ENCODE results near the gene ABCA2. TPM values are rescaled to one million over a fixed set of nuclear protein-coding genes. Genes with fewer than 3 reads are reported as not detected.
A peak's percentile ranks its signal among the peaks of the same experiment; 100 is the strongest.
"Not testable (repeated sequence)": the region's sequence is repeated elsewhere in the genome, so short reads cannot be mapped to it uniquely, and the experiment has no call there.

ABCA2 gene
- total RNA-seq, 1 experiment from 2014 or later, result 8.5 TPM

DNA sequence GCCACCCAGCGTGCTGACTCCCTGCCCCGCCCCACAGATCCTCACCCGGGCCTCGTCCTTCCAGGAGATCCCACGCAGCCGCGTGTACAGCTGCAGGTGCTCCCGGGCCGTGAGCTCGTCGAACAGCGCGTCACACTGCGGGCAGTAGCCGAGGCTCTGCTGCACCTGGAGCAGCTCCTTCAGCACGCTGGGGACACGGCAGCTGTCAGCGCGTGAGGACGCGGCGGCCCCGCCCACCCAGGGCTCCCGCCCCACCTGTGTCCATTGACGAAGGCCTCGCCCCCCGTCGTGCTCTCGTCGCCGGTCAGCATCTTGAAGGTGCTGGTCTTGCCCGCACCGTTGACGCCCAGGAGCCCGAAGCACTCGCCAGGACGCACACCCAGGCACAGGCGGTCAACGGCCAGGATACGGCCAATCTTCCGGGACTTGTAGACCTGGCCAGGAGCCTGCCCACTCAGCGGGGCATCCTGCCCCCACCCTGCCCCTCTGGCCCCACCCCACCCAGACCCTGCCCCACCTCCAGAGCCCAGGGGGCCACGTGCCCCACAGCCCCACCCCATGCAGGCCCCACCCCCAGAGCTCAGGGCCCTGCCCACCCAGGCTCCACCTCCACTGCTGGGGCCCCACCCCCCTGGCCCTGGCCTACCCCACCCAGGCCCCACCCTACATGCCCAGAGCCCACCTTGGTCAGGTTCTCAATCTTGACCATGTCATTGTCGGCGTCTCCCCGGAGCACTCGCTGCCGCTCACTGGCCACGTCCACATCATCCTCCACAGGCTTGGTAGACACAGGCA is 17.9 kb downstream of the ABCA2 start:
- DNase-seq (ENCODE audit: low spot score), result no peak
- in situ Hi-C loops (cut with HindIII; ENCODE audit: low sequenced_read_pairs), result no loop called here

GRCh38 chr9:137009217-137009616 is 18.8 kb downstream of the ABCA2 start:
- no peak for DNase-seq (ENCODE audit: low spot score)
- in situ Hi-C loops (cut with HindIII; ENCODE audit: low sequenced_read_pairs), result no loop called here

DNA sequence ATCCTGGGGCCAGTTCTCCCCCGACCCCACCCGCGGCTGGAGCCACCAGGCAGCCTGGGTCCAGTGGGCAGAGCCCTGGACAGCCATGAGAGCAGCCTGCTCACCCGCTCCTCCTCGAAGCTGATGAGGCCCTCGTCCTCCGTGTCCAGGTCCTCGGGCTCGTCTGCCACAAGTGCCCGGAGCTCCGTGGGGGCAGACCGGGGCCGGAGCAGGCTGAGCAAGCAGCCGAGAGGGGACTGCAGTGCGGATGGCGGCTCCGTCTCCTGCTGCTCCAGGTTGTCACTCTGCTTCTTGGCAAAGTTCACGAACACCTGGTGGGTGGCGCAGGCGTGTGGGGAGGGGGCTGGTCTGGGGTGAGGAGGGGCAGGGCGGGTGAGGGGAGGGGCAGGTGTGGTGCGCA is 19.7 kb downstream of the ABCA2 start:
- DNase-seq (ENCODE audit: low spot score), result no peak
- in situ Hi-C loops (cut with HindIII; ENCODE audit: low sequenced_read_pairs), result no loop called here

DNA sequence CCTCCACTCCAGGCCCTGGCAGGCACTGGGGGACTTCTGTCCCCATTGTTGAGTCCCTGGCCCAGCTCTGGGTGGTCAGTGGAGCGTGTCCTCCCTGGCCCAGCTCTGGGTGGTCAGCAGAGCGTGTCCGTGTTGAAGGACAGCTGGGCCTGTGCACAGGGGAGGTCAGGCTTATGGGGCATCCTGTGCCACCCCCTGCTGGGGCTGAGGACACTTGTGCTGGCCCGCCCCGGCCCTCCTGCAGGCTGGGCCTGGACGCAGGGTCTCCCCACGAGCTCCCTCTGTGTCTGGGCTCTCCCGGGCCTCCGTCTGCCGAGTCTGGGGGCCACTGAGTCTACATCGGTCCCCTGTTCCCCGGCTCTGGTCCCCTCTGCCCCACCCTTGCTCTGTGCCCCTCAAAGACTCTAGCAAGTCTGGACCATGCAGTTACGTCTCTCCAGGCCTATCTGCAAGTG is 20.2 kb downstream of the ABCA2 start:
- in situ Hi-C loops (cut with HindIII; ENCODE audit: low sequenced_read_pairs), result no loop called here
- DNase-seq (ENCODE audit: low spot score), result no peak

DNA sequence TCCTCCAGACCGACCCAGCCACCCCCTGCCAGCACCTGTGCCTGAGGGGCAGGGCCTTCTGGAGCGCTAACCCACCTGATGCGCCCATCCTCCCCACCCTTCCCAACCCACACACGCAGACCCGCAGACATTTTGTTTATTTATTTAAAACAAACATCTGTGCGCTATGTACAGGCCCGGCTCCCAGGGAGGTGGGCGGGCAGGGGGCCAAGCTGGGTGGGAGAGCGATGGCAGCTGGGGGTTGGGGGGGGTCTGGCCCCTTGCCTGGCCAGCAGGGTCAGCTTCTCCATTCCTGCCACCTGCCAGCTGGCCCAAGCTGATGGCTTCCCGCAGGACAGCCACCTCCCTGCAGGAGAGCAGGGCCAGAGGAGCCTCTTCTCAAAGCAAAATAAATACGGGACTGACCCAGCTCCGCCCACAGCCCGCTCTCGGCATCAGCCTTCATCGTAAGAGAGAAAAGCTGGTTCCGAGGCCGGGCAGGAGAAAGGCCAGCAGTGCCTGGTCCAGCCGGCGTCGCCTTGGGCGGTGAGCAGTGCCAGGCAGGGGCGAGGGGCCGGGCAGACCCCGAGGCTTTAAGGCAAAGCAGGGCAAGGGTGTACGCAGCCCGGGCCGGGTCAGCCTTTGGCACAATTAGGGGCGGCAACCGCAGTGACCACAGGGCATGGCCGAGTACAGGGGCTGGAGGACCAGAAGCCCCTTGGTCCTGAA is 20.8 kb downstream of the ABCA2 start:
- DNase-seq (ENCODE audit: low spot score), result no peak

GRCh38 chr9:137006116-137007003 is 21.7 kb downstream of the ABCA2 start:
- no peak for DNase-seq (ENCODE audit: low spot score)
- in situ Hi-C loops (cut with HindIII; ENCODE audit: low sequenced_read_pairs), result no loop called here

More for the DNA sequence above, 20.8 kb downstream of the ABCA2 start:
- in situ Hi-C loops (cut with HindIII; ENCODE audit: low sequenced_read_pairs), result no loop called here

DNA sequence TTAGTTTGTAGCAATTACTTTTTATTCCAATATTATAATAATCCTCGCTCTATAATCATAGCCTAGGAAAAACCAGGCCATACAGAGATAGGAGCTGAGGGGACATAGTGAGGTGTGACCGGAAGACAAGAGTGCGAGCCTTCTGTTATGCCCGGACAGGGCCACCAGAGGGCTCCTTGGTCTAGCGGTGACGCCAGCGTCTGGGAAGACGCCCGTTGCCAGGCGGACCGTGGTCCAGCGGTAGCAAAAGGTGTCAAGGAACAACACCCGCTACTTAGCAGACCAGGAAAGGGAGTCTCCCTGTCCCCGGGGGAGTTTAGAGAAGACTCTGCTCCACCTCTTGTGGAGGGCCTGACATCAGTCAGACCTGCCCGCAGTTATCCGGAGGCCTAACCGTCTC is 23.8 kb downstream of the ABCA2 start:
- in situ Hi-C loops (cut with HindIII; ENCODE audit: low sequenced_read_pairs); DNase-seq (ENCODE audit: low spot score): not testable (repeated sequence)

DNA sequence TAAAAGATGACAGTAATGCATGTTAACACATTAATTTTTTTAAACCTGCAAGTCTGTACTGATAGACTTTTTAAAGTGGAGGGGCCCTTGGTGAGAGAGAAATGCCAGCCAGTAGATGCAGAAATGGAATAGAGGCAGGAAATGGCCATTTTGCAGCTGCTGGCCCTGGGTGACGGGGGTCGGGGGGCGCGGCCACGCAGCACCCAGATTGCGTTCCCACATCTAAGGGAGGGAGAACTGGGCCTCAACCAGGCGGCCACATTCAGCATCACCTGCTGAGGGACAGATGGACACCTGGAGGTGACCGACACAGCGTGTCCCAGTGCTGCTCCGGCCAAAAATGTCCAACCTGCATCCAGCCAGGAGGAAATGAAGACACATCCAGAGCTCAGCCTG is 25.4 kb downstream of the ABCA2 start:
- in situ Hi-C loops (cut with HindIII; ENCODE audit: low sequenced_read_pairs), result no loop called here

DNA sequence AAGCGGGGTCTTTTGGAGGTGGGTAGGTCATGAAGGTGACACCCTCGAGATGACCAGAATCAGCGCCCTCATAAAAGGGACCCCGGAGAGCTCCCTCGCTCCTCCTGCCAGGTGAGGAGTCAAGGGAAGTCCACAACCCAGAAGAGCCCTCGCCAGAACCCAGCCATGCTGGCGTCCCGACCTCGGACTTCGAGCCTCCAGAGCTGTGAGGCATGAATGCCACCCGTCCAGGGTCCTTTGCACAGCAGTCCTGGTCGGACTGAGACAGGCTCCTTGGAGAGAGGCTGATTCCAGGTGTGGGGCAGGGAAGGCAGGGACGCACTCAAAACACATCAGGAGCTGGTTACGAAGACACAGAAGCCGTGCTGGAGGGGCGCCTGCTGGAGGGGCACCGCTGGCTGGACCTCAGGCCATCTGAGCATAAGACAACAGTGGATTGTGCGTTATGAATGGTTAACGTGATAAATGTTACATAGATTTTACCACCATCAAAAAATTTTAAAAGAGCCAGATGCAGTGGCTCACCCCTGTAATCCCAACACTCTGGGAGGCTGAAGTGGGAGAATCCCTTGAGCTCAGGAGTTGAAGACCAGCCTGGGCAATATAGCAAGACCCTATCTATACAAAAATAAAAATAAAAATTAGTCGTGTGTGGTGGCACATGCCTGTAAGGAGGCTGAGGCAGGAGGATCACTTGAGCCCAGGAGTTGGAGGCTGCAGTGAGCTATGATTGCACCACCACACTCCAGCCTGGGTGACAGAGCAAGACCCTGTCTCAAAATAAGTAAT is 26.0 kb downstream of the ABCA2 start:
- in situ Hi-C loops (cut with HindIII; ENCODE audit: low sequenced_read_pairs), result no loop called here
- no peak for DNase-seq (ENCODE audit: low spot score)

More for the DNA sequence above, 25.4 kb downstream of the ABCA2 start:
- DNase-seq (ENCODE audit: low spot score), result peak; percentile 46

- in situ Hi-C loops (cut with HindIII; ENCODE audit: low sequenced_read_pairs), result no loop called here
- no peak for DNase-seq (ENCODE audit: low spot score)
Measured at GRCh38 chr9:137000177-137000930, 27.7 kb downstream of the ABCA2 start.

DNA sequence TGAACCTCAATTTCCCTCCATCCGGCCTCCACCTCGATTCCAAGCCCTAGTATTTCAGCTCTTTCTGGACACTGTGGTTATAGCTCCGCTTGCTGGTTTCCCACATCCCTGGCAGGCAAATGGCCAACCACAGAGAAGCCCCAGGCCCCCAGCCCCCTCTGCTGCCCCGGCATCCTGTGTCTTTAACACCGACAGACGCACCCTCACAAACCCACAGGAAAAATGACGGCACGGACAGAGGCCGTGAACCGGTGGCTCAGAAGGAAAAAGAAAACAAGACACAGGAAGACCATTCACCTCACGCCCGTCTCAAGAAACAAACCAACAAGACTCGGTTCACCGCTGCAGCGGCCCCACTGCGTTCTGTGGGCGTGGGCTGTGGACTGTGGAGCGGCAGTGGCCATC is 30.2 kb downstream of the ABCA2 start:
- in situ Hi-C loops (cut with HindIII; ENCODE audit: low sequenced_read_pairs), result no loop called here
- no peak for DNase-seq (ENCODE audit: low spot score)

GRCh38 chr9:136997371-136997770 is 30.7 kb downstream of the ABCA2 start:
- no peak for DNase-seq (ENCODE audit: low spot score)
- in situ Hi-C loops (cut with HindIII; ENCODE audit: low sequenced_read_pairs), result no loop called here

DNA sequence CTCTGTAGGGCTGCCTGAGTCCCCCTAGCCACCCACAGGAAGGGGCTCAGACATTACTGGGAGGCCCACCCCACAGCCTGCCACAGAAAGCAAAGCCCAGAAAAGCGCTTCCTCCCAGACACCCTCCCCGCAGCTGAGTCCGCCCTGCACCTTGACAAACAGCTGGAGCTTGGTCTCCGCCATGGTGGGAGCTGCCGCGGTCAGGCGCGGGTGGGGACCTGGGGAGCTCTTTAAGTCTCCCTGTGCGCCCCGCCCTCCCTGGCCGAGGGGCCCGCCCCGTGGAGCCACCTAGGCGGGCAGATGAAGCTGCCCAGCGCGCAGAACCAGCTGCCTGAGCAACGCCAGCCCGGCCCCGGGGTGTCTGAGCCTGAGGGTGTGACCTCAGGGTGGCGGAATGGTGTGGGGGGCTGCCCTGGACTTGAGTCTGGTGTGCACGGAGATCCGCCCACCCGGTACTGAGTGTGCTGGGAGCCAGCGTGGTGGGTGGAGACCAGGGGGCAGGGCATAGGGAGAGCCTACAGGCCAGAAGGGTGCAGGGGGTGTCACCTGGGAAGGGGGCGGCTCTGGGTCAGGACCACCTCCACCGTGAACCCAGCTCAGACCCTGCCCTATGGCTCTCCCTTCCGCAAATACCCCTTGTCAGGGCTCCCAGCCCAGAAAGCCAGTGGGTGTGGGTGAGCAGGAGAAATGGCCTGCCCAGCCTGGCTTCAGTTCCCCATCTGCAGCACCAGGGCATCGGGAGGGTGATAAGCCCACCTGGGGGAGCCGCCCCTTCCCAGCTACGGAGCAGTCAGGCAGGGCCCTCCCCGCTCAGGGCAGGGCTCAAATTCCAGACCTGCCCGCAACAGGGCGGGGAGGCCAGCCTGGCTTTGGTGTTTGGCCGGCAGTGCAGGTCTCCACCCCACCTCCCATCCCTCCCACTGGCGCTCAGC is 31.4 kb downstream of the ABCA2 start, which contains the start of gene CLIC3:
TSS of gene CLIC3 (minus strand) at position 208 of the 932 bp plus-strand sequence. CDS start at position 183, 25 bp downstream.
- DNase-seq (ENCODE audit: low spot score), result no peak
- in situ Hi-C loops (cut with HindIII; ENCODE audit: low sequenced_read_pairs), result no loop called here

DNA sequence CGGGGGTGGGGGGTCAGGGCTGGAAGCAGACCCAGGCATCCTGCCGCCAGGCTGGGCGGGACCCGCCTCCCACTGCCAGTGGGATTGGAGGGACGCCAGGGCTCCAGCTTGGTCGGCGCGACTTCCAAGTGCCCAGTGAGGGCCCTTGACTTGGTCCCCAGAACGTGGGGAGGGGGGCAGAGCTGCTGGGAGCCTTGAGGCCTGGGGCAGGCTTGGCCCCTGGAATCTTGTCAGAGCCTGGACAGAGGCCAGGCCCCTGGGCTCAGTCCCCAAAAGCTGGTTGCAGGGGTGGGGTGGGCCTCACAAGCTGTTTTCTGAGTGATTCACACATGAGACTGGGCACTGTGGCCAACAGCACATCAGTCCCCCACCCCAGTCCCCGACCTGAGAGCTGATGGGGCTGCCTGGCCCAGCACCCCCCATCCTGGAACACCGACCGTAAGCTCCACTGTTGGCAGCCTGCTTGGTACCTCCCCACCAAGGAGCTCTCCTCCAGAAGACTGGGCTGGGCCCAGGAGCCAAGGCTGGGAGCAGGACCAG is 32.2 kb downstream of the ABCA2 start:
- in situ Hi-C loops (cut with HindIII; ENCODE audit: low sequenced_read_pairs), result no loop called here
- peak; percentile 32 for DNase-seq (ENCODE audit: low spot score)

- in situ Hi-C loops (cut with HindIII; ENCODE audit: low sequenced_read_pairs), result no loop called here
Measured at GRCh38 chr9:136995362-136995761, 32.7 kb downstream of the ABCA2 start.

GRCh38 chr9:136994888-136995230 is 33.2 kb downstream of the ABCA2 start:
- DNase-seq (ENCODE audit: low spot score), result no peak
- in situ Hi-C loops (cut with HindIII; ENCODE audit: low sequenced_read_pairs), result no loop called here

More at GRCh38 chr9:136995362-136995761, 32.7 kb downstream of the ABCA2 start:
- DNase-seq (ENCODE audit: low spot score), result no peak
